ENCODE measurements around the gene HOXC5. TPM values are rescaled to one million over a fixed set of nuclear protein-coding genes. Genes with fewer than 3 reads are reported as not detected.
A peak's percentile ranks its signal among the peaks of the same experiment; 100 is the strongest.

HOXC5 gene
- total RNA-seq, 2 experiments from 2014 or later = not detected

DNA sequence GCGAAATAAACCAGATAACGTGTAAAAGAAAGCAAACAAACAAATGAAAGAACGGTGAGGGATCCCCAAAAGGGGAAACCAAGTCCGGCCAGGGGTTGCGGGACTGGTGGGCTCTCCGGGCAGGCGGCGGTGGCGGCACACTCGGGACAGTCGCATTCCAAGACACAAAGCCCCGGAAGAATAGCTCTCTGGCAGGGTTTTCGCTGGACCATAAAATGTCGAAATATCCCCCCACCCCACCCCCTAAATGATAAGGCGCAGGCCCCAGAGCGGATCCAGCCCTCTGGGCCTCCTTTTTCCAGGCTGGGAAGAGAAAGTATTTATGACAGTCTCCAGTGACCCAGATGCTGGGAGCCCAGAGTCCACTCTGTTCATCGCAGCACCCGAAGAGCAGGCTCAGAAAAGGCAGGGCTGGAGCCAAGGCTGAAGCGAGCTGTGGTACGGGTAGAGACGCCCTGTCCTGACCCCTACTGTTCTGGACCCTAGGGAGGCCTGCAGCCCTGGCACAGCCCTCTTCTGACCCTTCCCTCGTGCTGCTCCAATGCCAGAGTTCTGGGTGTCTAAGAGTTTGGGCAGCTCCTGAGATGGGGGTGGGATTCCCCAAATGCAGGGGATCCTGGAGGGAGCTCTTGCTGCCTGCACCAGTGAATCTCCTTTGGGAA, 26.2 kb upstream of the HOXC5 start:
- POLR2A ChIA-PET = interaction anchor here (0.9 to 1.6 kb wide), 4 partner anchors 10 to 59 kb away, joined by 3 to 4 read pairs (median 4); partner anchors contain the start of gene HOXC4
- Histone ChIP-seq H3K9me2 (ENCODE audit: insufficient read depth, low read length) (no peaks in the 10 kb centered on the region), H4K20me1 (ENCODE audit: insufficient read depth, low read length) (no peaks in the 10 kb centered on the region), H3K9me3 (ENCODE audit: low read length) (no peaks in the 10 kb centered on the region), H3K79me2 (ENCODE audit: insufficient read depth, low read depth, low read length) (no peaks in the 10 kb centered on the region), H2AFZ (ENCODE audit: low read length) (peak overlapping the region; percentile 77; the same call in 1 of the 2 replicates), H3K27ac (ENCODE audit: low read depth, low read length, poor library complexity, severe bottlenecking) (no peak overlapping the region), H3K4me2 (ENCODE audit: low read length) (peak overlapping the region; percentile 70), H3K4me1 (ENCODE audit: insufficient read depth, low read length, poor library complexity, severe bottlenecking) (peaks cover 35% of the 10 kb centered on the region), H3K36me3 (ENCODE audit: insufficient read depth, low read length) (no peaks in the 10 kb centered on the region), H3K4me3 (ENCODE audit: low read depth, low read length, poor library complexity, severe bottlenecking) (peak overlapping the region; percentile 44)
- intact Hi-C loops (cut with micrococcal nuclease; ENCODE audit: unreplicated experiment) = loop anchor here (1.0 to 2.0 kb wide), 6 partner anchors 26 to 210 kb away; no protein-coding TSS in a partner anchor
- BruUV-seq (replicated peaks) = no TSS peak
- CTCF ChIA-PET (ENCODE audit: unreplicated experiment) = interaction anchor here (0.6 kb wide), 2 partner anchors 16 to 26 kb away, joined by 3 read pairs; no protein-coding TSS in a partner anchor
- TF ChIP-seq, protein P1, sequence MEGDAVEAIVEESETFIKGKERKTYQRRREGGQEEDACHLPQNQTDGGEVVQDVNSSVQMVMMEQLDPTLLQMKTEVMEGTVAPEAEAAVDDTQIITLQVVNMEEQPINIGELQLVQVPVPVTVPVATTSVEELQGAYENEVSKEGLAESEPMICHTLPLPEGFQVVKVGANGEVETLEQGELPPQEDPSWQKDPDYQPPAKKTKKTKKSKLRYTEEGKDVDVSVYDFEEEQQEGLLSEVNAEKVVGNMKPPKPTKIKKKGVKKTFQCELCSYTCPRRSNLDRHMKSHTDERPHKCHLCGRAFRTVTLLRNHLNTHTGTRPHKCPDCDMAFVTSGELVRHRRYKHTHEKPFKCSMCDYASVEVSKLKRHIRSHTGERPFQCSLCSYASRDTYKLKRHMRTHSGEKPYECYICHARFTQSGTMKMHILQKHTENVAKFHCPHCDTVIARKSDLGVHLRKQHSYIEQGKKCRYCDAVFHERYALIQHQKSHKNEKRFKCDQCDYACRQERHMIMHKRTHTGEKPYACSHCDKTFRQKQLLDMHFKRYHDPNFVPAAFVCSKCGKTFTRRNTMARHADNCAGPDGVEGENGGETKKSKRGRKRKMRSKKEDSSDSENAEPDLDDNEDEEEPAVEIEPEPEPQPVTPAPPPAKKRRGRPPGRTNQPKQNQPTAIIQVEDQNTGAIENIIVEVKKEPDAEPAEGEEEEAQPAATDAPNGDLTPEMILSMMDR (conservative IDR thresholded peaks at IDR 0.05; ENCODE audit: low read length) = no peak
- no peak for DNase-seq (ENCODE audit: low spot score)

DNA sequence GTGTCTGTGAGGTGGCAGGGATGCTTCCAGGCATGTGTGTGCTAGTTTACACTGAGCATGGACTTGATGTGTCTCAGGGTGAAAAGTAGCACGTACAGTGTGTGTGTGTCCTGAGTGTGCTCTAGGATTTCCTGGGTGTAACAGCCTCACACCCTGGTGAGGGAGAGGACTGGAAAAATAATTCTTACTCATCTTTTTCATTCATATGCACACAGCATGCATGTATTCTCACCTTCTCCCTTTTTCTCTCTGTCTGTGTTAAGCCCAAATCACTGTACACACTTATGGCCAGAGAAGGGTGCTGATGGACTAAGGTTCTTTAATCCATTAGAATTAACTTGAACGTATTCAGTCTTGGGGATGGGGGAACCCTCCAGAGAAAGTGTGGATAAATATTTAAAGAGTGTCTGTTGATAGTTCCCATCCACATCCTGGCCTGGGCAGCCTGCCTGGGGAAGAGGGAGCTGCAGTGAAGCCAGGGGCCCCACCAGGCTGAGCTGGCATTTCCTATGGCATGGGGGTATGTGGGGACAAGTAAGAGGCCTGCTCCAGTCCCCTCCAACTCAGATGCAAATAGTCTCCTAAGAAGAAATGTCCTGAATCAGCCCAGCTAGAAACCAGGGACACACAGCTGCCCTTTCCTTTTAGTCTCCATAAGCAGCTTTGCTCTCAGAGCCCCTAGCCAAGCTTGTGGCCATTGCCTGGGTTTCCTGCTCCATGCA, 25.2 kb upstream of the HOXC5 start:
- H3K4me1 ChIP-seq (ENCODE audit: insufficient read depth, low read length, poor library complexity, severe bottlenecking) = peaks cover 38% of the 10 kb centered on the region
- no peak overlapping the region for H2AFZ ChIP-seq (ENCODE audit: low read length)
- no peaks in the 10 kb centered on the region for H3K9me3 ChIP-seq (ENCODE audit: low read length)
- H3K27ac ChIP-seq (ENCODE audit: low read depth, low read length, poor library complexity, severe bottlenecking) = no peak overlapping the region
- intact Hi-C loops (cut with micrococcal nuclease; ENCODE audit: unreplicated experiment) = loop anchor here (2.0 kb wide), 1 partner anchor 209 kb away; no protein-coding TSS in a partner anchor
- H3K4me3 ChIP-seq (ENCODE audit: low read depth, low read length, poor library complexity, severe bottlenecking) = no peak overlapping the region
- no peaks in the 10 kb centered on the region for H4K20me1 ChIP-seq (ENCODE audit: insufficient read depth, low read length)
- no peaks in the 10 kb centered on the region for H3K79me2 ChIP-seq (ENCODE audit: insufficient read depth, low read depth, low read length)
- no peak overlapping the region for H3K4me2 ChIP-seq (ENCODE audit: low read length)
- BruUV-seq (replicated peaks) = no TSS peak
- ChIA-PET CTCF (ENCODE audit: unreplicated experiment) (interaction anchor here (0.5 to 0.6 kb wide), 2 partner anchors 152 to 255 kb away, joined by 3 to 4 read pairs; no protein-coding TSS in a partner anchor), POLR2A (interaction anchor here (1.4 to 1.6 kb wide), 2 partner anchors 10 to 46 kb away, joined by 4 read pairs; partner anchors contain the start of gene HOXC4)
- TF ChIP-seq EZH2phosphoT487 (IDR thresholded peaks at IDR 0.05; ENCODE audit: borderline replicate concordance, low read depth, low read length) = no peak
- TF ChIP-seq, protein P1 (conservative IDR thresholded peaks at IDR 0.05; ENCODE audit: low read length) = no peak
- no peaks in the 10 kb centered on the region for H3K36me3 ChIP-seq (ENCODE audit: insufficient read depth, low read length)
- no peaks in the 10 kb centered on the region for H3K9me2 ChIP-seq (ENCODE audit: insufficient read depth, low read length)
- DNase-seq (ENCODE audit: low spot score) = no peak

Data from OCI-LY7 (cell line).